Activated CD4-positive, alpha-beta memory T cell treated with anti-CD3 and anti-CD28 coated beads, Interleukin-2, amount 10 ng/mL, durations not matched to agents 7 days and 5 days (primary cell): ENCODE data around the gene PPP4R4. TPM values are rescaled to one million over a fixed set of nuclear protein-coding genes. Genes with fewer than 3 reads are reported as not detected.
"Not testable (repeated sequence)": the region's sequence is repeated elsewhere in the genome, so short reads cannot be mapped to it uniquely, and the experiment has no call there.

Experiments used
- CTCF ChIA-PET: fragments of 350-600 bp; sonication (Branson Sonifier 250); formaldehyde crosslinking; loops from one replicate; lab custom pipeline; 2021; ENCODE audit warnings: antibody characterized with exemption, inconsistent platforms; lab: Charles Lee
- POLR2A ChIA-PET: fragments of 350-600 bp; sonication (Branson Sonifier 250); formaldehyde crosslinking; loops from one replicate; lab custom pipeline; 2021; ENCODE audit warnings: antibody characterized with exemption; lab: Charles Lee
- DNase-seq: peaks from one replicate; pipeline ENCODE4 v3.0.0-alpha.2; 2020
- H3K27ac Mint-ChIP-seq: one replicate; pipeline ENCODE4 v1.8.0; 2021; ENCODE audit warnings: mild to moderate bottlenecking, mixed read lengths
- H3K27me3 Mint-ChIP-seq: one replicate; pipeline ENCODE4 v1.8.0; 2021; ENCODE audit warnings: mixed read lengths
- H3K36me3 Mint-ChIP-seq: one replicate; pipeline ENCODE4 v1.8.0; 2021; ENCODE audit warnings: low read depth, mixed read lengths
- H3K4me1 Mint-ChIP-seq: one replicate; pipeline ENCODE4 v1.8.0; 2021; ENCODE audit warnings: mixed read lengths
- H3K4me3 Mint-ChIP-seq: one replicate; pipeline ENCODE4 v1.8.0; 2021; ENCODE audit warnings: mild to moderate bottlenecking, mixed read lengths
- H3K9me3 Mint-ChIP-seq: one replicate; pipeline ENCODE4 v1.8.0; 2021; ENCODE audit warnings: mixed read lengths
- total RNA-seq, 2 experiments: library from RNA; stranded (reverse); gene quantifications; one replicate each; pipeline ENCODE4 v1.2.3, GENCODE V29; 2021

PPP4R4 gene
- total RNA-seq, 2 experiments from 2014 or later, result 3.3 to 4.9 TPM

DNA sequence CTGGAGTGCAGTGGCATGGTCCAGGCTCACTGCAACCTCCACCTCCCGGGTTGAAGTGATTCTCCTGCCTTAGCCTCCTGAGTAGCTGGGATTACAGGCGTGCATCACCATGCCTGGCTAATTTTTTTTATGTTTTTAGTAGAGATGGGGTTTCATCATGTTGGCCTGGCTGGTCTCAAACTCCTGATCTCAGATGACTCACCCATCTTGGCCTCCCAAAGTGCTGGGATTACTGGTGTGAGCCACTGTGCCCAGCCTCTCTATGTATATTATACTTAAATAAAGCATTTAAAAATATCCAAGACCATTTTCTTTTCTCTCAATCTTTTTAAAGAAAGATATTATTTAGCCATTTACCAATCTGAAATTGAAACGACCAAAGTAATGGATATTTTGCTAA lies 90.1 kb downstream of the PPP4R4 start:
- POLR2A ChIA-PET, CTCF ChIA-PET: not testable (repeated sequence)
- H3K36me3 Mint-ChIP-seq, result peaks cover 13% of the 10 kb centered on the region

DNA sequence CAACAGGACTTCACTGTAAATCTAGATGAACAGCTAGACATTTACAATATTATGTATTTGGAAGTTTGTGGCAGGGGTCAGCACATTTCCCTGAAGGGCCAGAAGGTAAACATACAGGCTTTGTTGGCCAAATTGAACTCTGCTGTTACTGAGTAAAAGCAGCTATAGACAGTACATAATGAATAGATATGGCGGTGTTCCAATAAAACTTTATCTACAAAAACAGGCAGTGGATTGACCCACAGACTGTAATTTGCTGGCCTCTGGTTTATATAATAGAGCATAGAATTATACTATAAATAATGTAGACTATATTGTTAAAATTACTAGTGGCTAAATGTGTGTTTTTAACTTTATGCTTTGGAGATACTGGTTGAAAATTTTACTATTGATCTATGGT lies 93.2 kb downstream of the PPP4R4 start:
- ChIA-PET POLR2A (no interaction called here), CTCF (no interaction called here)
- Mint-ChIP-seq H3K27me3 (no peaks in the 10 kb centered on the region), H3K27ac (no peak overlapping the region), H3K4me1 (no peaks in the 10 kb centered on the region), H3K4me3 (no peak overlapping the region), H3K36me3 (peaks cover 12% of the 10 kb centered on the region), H3K9me3 (peaks cover 2% of the 10 kb centered on the region)
- no peak for DNase-seq

More for the DNA sequence above, 90.1 kb downstream of the PPP4R4 start:
- H3K4me1 Mint-ChIP-seq, DNase-seq, H3K9me3 Mint-ChIP-seq, H3K4me3 Mint-ChIP-seq, H3K27ac Mint-ChIP-seq, H3K27me3 Mint-ChIP-seq: not testable (repeated sequence)

DNA sequence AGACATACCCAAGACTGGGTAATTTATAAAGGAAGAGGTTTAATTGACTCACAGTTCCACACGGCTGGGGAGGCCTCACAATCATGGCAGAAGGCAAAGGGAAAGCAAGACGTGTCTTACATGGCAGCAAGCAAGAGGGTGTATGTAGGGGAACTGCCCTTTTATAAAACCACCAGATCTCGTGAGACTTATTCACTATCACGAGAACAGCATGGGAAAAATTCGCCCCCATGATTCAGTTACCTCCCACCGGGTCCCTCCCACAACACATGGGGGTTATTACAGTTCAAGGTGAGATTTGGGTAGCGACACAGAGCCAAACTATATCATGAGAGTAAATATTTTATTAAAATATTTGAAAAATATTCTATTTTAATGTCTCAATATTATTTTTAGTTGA lies 94.5 kb downstream of the PPP4R4 start:
- H3K27me3 Mint-ChIP-seq, DNase-seq, H3K9me3 Mint-ChIP-seq, H3K4me1 Mint-ChIP-seq, H3K36me3 Mint-ChIP-seq, CTCF ChIA-PET, H3K27ac Mint-ChIP-seq, POLR2A ChIA-PET, H3K4me3 Mint-ChIP-seq: not testable (repeated sequence)

DNA sequence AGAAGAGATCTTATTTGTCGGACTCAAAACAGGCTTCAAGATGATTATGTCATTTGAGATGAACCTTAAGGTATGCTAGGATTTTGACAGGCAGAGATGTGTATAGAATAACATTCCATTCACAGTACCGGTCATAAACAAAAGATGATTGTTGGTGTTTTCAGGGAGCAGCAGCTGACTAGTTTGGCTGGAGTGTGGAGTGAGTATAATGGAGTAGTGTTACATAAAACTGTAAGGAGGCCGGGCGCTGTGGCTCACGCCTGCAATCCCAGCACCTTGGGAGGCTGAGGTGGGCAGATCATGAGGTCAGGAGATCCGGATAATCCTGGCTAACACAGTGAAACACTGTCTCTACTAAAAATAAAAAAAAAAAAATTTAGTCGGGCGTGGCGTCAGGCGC lies 95.0 kb downstream of the PPP4R4 start:
- Mint-ChIP-seq H3K27me3 (no peaks in the 10 kb centered on the region), H3K4me1 (no peaks in the 10 kb centered on the region), H3K36me3 (peaks cover 3% of the 10 kb centered on the region), H3K4me3 (no peak overlapping the region), H3K9me3 (no peaks in the 10 kb centered on the region), H3K27ac (no peak overlapping the region)
- CTCF ChIA-PET, result no interaction called here
- POLR2A ChIA-PET, result no interaction called here
- no peak for DNase-seq

DNA sequence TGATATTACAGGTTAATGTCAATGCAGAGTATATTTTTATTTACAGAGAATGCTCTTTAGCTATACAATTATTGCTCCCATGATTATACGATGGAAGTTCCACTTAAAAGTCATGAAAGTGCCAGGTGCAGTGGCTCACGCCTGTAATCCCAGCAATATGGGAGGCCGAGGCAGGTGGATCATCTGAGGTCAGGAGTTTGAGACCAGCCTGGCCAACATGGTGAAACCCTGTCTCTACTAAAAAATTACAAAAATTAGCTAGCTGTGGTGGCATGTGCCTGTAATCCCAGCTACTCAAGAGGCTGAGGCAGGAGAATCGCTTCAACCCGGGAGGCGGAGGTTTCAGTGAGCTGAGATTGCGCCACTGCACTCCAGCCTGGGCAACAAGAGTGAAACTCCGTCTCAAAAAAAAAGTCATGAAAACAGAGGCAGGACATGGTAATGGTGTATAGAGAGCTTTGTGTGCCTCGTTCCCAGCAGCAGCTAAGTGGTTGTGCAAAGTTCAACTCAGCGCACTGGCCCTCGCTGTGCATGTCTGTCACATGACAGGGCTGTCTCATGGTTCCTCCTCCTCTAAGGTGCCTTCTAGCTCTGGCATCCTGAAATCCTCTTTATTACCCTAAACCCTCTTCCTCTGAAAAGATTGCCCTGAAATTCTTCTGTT lies 102.9 kb downstream of the PPP4R4 start:
- H3K9me3 Mint-ChIP-seq, H3K27ac Mint-ChIP-seq, H3K4me1 Mint-ChIP-seq, H3K36me3 Mint-ChIP-seq, H3K4me3 Mint-ChIP-seq, CTCF ChIA-PET, DNase-seq, H3K27me3 Mint-ChIP-seq, POLR2A ChIA-PET: not testable (repeated sequence)

DNA sequence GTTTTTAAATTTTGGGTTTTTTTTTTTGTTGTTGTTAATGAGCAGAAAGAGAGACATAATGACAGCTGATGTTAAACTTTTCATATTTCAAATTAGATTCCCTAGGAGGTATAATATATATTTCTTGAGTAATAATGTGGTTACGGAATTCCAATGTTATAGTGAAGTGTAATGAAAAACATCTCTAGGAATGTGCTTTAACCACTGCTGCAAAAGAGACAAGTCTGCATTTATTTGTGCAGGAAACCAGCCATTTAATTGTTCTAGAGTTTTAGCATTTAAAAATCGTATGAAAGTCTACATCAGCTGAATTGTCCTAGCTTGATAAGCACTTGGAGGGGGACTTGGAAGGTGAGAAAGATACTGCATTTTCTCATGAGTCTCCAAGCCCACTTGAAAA lies 104.6 kb downstream of the PPP4R4 start:
- Mint-ChIP-seq H3K27me3 (no peaks in the 10 kb centered on the region), H3K4me3 (no peak overlapping the region), H3K36me3 (no peaks in the 10 kb centered on the region), H3K4me1 (no peaks in the 10 kb centered on the region), H3K9me3 (no peaks in the 10 kb centered on the region), H3K27ac (no peak overlapping the region)
- no peak for DNase-seq
- CTCF ChIA-PET, result no interaction called here
- POLR2A ChIA-PET, result no interaction called here

DNA sequence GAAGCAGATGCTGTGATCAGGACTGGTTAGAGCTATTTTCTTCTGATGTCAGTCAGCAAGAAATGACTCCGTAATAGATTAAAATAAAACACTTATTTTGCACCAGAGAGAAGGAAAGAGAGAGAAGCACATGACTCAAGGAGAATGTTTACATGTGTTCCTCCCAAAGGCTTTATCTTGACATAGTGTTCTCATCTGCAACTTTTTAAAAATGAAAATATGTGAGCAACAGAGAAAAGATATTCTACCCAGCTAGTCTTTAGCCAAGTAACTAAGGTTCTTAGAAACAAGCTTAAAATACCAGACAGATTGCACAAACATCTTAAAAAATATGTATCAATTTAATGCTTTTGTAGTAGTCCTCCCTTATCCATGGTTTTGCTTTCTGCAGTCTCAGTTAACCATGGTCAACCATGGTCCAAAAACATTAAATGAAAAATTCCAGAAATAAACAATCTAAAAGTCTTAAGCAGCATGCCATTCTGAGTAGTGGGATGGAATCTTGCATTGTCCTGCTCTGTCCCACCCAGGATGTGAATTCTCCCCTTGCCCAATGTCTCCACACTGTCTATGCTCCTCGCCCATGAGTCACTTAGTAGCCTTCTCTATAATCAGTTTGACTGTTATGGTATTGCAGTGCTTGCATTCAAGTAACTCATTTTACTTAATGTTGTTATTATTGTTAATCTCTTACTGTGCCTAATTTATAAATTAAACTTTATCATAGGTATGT lies 109.0 kb downstream of the PPP4R4 start:
- no peak overlapping the region for H3K27ac Mint-ChIP-seq
- CTCF ChIA-PET, result no interaction called here
- no peaks in the 10 kb centered on the region for H3K36me3 Mint-ChIP-seq
- H3K27me3 Mint-ChIP-seq, result no peaks in the 10 kb centered on the region
- DNase-seq, result no peak
- POLR2A ChIA-PET, result no interaction called here
- H3K4me3 Mint-ChIP-seq, result no peak overlapping the region
- H3K4me1 Mint-ChIP-seq, result peaks cover 8% of the 10 kb centered on the region
- no peaks in the 10 kb centered on the region for H3K9me3 Mint-ChIP-seq

DNA sequence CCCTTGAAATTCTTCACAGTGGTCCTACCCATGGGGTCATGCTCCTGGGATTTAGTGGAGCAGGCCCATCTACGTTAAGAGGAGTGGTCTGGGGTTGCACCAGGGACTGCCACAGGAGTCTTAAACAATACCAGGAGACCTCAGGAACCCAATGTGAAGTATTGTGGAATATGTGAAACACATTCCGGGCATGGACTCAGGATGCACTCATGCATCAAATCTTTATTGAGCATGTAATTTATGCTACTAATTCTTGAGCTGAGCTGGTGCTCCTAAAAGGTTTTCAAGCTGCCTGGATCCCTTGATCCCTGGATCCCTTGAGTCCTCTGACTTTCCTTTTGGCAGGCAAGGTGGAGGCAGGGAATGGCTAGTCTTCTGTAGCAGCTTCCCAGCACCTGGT lies 110.1 kb downstream of the PPP4R4 start:
- Mint-ChIP-seq H3K9me3 (no peaks in the 10 kb centered on the region), H3K27me3 (no peaks in the 10 kb centered on the region), H3K4me1 (peaks cover 8% of the 10 kb centered on the region), H3K4me3 (no peak overlapping the region), H3K36me3 (no peaks in the 10 kb centered on the region), H3K27ac (no peak overlapping the region)
- DNase-seq, result no peak
- CTCF ChIA-PET, result no interaction called here
- POLR2A ChIA-PET, result no interaction called here

DNA sequence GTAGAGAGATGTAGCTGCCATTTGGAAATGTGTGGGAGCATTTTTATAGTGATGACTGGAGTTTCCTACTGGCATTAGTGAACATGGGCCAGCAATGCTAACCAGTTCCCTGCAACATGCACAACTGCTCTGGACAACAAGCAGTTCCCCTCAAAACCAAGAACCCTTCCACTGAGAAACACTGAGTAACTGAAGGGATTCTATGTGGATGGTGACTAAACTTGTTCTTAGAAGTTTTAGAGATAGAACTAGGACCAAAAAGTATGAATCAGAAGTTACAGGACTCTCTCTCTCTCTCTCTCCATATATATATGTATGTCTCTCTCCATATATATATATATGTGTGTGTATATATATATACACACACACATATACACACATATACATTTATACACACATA lies 111.0 kb downstream of the PPP4R4 start:
- H3K4me1 Mint-ChIP-seq, result peaks cover 8% of the 10 kb centered on the region
- no peaks in the 10 kb centered on the region for H3K36me3 Mint-ChIP-seq
- POLR2A ChIA-PET, result no interaction called here
- no peak for DNase-seq
- CTCF ChIA-PET, result no interaction called here
- H3K27ac Mint-ChIP-seq, result no peak overlapping the region
- H3K27me3 Mint-ChIP-seq, result no peaks in the 10 kb centered on the region
- H3K4me3 Mint-ChIP-seq, result no peak overlapping the region
- H3K9me3 Mint-ChIP-seq, result no peaks in the 10 kb centered on the region

DNA sequence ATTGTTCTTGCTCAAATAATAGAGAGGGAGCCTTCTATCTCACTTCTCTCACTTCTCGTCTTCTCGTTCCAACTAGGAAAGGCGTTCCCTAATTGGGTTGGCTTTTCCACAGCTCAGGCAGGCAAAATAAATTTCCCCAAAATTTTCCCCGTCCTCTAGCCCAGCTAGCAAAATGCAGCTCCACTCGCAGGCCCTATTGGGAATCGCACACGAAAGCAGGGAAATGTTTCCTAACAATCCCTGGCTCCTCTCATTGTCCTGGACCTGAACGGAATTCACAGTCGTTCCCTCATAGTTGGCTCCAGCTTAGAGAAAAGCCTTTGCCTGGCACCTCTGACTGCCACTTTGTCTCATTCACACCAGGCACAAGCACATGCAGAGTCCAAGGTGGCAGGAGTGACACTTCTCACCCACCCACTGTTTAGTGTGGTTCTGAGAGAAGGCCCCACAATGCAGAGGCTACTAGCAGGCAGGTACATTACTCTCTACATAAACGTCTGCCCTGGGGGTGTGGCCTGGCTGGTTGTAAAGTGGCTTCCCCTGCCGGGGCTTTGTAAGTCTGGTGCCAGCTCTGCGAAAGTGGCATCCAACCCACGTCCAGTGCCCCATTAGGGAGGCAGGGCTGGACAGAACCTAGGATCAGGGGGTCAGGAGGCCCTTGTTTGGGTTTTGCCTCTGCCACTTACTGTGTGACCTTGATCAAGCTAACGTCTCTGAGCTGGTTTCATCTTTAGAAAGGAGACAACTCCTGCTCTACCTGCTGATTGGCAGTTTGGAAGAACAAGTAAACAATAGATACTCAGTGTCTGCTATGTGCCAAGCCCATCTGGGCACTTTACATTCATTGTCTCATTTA lies 114.7 kb downstream of the PPP4R4 start:
- H3K36me3 Mint-ChIP-seq, result no peaks in the 10 kb centered on the region
- no peak overlapping the region for H3K4me3 Mint-ChIP-seq
- POLR2A ChIA-PET, result no interaction called here
- no peaks in the 10 kb centered on the region for H3K9me3 Mint-ChIP-seq
- H3K27me3 Mint-ChIP-seq, result no peaks in the 10 kb centered on the region
- DNase-seq, result no peak
- no peak overlapping the region for H3K27ac Mint-ChIP-seq
- CTCF ChIA-PET, result no interaction called here
- H3K4me1 Mint-ChIP-seq, result peaks cover 8% of the 10 kb centered on the region

DNA sequence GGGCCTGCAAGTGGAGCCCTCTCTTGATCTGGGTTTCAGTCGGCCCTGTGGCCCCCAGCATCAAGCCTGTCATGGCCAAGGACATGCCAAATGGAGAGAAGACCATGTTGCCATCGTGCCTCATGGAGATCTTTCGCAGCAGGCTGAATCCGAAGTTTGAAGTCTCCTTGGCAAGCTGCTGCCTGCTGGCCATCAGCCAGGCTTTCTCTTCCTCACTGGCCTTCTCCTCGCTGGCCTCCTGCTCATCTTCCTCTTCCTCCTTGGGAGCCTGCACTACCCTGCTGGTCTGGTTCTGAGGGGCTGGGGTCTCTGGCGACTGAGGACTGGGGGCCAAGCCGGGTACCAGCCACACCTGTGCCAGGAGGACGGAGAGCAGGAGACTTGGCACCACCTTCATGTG lies 116.1 kb downstream of the PPP4R4 start:
- peaks cover 8% of the 10 kb centered on the region for H3K4me1 Mint-ChIP-seq
- no peaks in the 10 kb centered on the region for H3K36me3 Mint-ChIP-seq
- ChIA-PET CTCF (no interaction called here), POLR2A (no interaction called here)
- no peak overlapping the region for H3K27ac Mint-ChIP-seq
- no peaks in the 10 kb centered on the region for H3K27me3 Mint-ChIP-seq
- no peak for DNase-seq
- H3K9me3 Mint-ChIP-seq, result no peaks in the 10 kb centered on the region
- H3K4me3 Mint-ChIP-seq, result no peak overlapping the region

DNA sequence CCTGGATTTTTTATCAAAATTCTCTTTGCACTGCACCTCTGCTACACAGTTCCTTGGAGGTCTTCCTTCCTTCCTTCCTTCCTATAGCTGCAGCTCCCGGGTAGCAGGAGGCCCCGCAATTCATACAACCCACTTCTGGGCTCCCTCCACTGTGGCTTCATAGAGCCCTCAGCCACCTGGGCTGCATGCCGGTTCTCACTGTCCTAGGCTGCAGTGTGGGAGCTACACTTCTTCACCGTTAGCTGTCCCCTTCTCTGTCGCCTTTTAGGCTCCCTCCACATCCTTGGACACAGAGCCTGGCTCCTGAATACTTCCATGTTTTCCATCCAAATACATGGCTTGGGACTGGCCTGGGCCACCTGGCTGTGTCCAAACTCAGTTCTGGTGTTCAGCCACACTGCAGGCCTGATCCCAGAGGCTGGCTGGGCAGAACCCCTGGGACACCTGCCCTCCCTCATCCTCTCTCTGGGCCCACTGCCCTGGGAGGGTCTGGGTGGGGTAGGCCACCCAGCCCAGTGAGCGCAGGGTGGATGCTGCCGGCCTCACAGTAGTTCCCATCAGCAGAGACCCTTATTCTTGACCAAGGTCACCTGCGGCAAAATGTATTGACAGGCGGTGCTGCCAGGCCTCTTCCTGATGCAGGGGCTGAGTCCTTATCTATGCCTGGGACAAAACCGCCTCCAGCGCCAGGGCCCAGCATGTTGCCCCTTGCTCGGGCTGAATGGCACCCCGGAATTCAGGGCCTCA lies 117.2 kb downstream of the PPP4R4 start:
- ChIA-PET POLR2A (no interaction called here), CTCF (no interaction called here)
- no peak for DNase-seq
- no peaks in the 10 kb centered on the region for H3K36me3 Mint-ChIP-seq
- no peak overlapping the region for H3K4me3 Mint-ChIP-seq
- no peaks in the 10 kb centered on the region for H3K27me3 Mint-ChIP-seq
- no peaks in the 10 kb centered on the region for H3K9me3 Mint-ChIP-seq
- peaks cover 8% of the 10 kb centered on the region for H3K4me1 Mint-ChIP-seq
- no peak overlapping the region for H3K27ac Mint-ChIP-seq
